HepG2 (cell line): Measurements from ENCODE around the gene SLC12A9. TPM values are rescaled to one million over a fixed set of nuclear protein-coding genes. Genes with fewer than 3 reads are reported as not detected.

Experiments used
- EZH2 ChIP-seq: conservative IDR thresholded peaks from 2 replicates; pipeline ENCODE4 v1.6.1; 2012; ENCODE audit warnings: mild to moderate bottlenecking, low read depth, low read length, moderate library complexity
- HDAC6 ChIP-seq: fragments of 200-600 bp; sonication (generic); IDR thresholded peaks from 2 replicates; pipeline ENCODE4 v1.7.0; 2017; ENCODE audit warnings: mild to moderate bottlenecking, antibody characterized with exemption, low read length, low read depth
- KLF9 ChIP-seq: IDR thresholded peaks from 2 replicates; pipeline ENCODE4 v1.6.1; 2016; ENCODE audit warnings: low read depth
- NCOR1 ChIP-seq: fragments of 200-600 bp; sonication (generic); IDR thresholded peaks from 2 replicates; pipeline ENCODE4 v1.7.0; 2017; ENCODE audit warnings: antibody characterized with exemption, low read length, borderline replicate concordance
- SKI ChIP-seq: fragments of 450-650 bp; IDR thresholded peaks from one replicate; pipeline ENCODE4 v1.6.1; 2018; ENCODE audit warnings: mild to moderate bottlenecking; ENCODE audit not compliant: partially characterized antibody
- ZNF234 ChIP-seq: sonication (generic); formaldehyde crosslinking; conservative IDR thresholded peaks from 2 replicates; pipeline ENCODE4 v1.5.1; 2020; ENCODE audit warnings: mild to moderate bottlenecking, missing genetic modification reagents
- ZNF280B ChIP-seq: sonication (generic); formaldehyde crosslinking; IDR thresholded peaks from 2 replicates; pipeline ENCODE4 v1.5.0; 2020; ENCODE audit warnings: missing genetic modification reagents, mild to moderate bottlenecking, borderline replicate concordance
- ZNF501 ChIP-seq: sonication (generic); formaldehyde crosslinking; IDR thresholded peaks from 2 replicates; pipeline ENCODE4 v1.5.1; 2020; ENCODE audit warnings: mild to moderate bottlenecking, moderate library complexity, missing genetic modification reagents
- ZNF772 ChIP-seq: sonication (generic); formaldehyde crosslinking; IDR thresholded peaks from 2 replicates; pipeline ENCODE4 v1.5.0; 2020; ENCODE audit warnings: mild to moderate bottlenecking, missing genetic modification reagents
- ZNF878 ChIP-seq: sonication (generic); formaldehyde crosslinking; IDR thresholded peaks from 2 replicates; pipeline ENCODE4 v1.8.1; 2023; ENCODE audit warnings: mild to moderate bottlenecking, missing genetic modification reagents, moderate library complexity
- ZSCAN12 ChIP-seq: sonication (generic); formaldehyde crosslinking; IDR thresholded peaks from 2 replicates; pipeline ENCODE4 v1.9.0; 2021; ENCODE audit warnings: mild to moderate bottlenecking, missing genetic modification reagents
- polyA plus RNA-seq, 8 experiments: library from polyadenylated mRNA; depleted of rRNA in 3 of 8; stranded (reverse) in 7 of 8; unstranded in 1 of 8; fragments of >200 nt; fragmentation: Illumina TruSeq in 4 of 8; extraction: Trizol in 4 of 8; gene quantifications; 2 replicates each; pipeline versions ENCODE4 v1.2.1 to v1.2.3, GENCODE V29; 2011 to 2016; ENCODE audit warnings: low read depth in 4 of 8, missing spikeins in 1 of 8, mixed read lengths in 1 of 8; ENCODE audit not compliant: insufficient read depth in 1 of 8
- total RNA-seq, 5 experiments: library from RNA; depleted of rRNA; stranded (reverse); fragments of >200 nt; fragmentation: Illumina TruSeq; extraction: Trizol; gene quantifications; 2 replicates each; pipeline ENCODE4 v1.2.3, GENCODE V29; 2016; ENCODE audit warnings: low read depth in 1 of 5
- TF ChIP-seq, protein P1 (sequence below): sonication (generic); formaldehyde crosslinking; IDR thresholded peaks from 2 replicates; pipeline ENCODE4 v1.4.0; 2020; ENCODE audit warnings: missing genetic modification reagents
- TF ChIP-seq, protein P2 (sequence below): sonication (generic); formaldehyde crosslinking; conservative IDR thresholded peaks from 2 replicates; pipeline ENCODE4 v1.5.0; 2020; ENCODE audit warnings: missing genetic modification reagents
- TF ChIP-seq, protein P3 (sequence below): sonication (generic); formaldehyde crosslinking; IDR thresholded peaks from 2 replicates; pipeline ENCODE4 v1.8.0; 2022; ENCODE audit warnings: mild to moderate bottlenecking, missing genetic modification reagents, borderline replicate concordance
- TF ChIP-seq, protein P4 (sequence below): sonication (generic); formaldehyde crosslinking; IDR thresholded peaks from 2 replicates; pipeline ENCODE4 v1.8.0; 2022; ENCODE audit warnings: missing genetic modification reagents, low read depth, mild to moderate bottlenecking, borderline replicate concordance

The SLC12A9 gene
- total and polyA plus RNA-seq, 2 of the 13 experiments (the other 11 are each of a cell fraction or from before 2014, with no cell fraction given): 8.7 to 16.6 TPM

DNA sequence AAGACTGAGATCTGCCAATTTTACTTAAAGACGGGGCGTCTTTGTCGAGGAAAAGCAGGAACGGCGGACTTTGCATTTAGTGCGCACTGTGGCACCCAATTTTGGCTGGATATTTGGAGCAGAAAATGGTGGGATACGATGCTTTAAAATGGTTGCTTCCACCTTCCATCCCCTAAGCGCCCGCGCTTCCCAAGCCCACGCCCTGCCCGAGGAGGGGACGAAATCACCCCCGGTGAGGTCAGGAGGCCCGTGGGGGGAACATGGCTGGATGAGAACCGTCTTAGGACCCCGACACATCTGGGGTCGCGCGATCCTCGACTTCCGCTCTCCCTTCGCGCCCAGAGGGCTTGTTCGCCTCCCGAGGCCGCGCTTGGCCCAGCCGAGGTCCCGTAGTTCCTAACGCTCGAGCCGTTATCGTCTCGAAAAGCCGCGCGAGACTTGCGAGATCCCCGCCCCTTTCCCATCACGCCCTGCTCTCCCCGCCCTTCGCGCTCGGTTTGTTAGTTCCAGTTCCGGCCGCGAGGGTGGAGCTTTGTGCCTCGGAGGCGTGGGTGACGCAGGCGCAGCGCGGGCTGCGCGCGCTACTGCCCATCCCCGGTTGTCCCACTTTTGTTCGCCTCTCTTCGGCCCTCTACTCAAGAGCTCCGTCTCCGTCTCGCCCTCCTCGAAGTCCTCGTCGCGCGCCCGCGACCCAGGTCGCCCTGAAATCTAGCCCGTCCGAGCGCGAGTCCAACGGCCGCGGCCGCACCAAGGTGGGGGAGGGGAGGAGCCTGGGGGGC lies 22.3 kb downstream of the SLC12A9 start, which contains the start of gene SRRT (continued):
- peak; percentile 47; the same call in 1 of the 2 replicates for TF ChIP-seq ZNF772 (CRISPR knock-in tag)
- peak; percentile 89 for TF ChIP-seq ZNF501 (CRISPR knock-in tag)
- no peak for TF ChIP-seq NCOR1
- TF ChIP-seq EZH2: no peak
- TF ChIP-seq ZNF280B (CRISPR knock-in tag): peak; percentile 75; the same call in 1 of the 2 replicates
- TF ChIP-seq, protein P1, sequence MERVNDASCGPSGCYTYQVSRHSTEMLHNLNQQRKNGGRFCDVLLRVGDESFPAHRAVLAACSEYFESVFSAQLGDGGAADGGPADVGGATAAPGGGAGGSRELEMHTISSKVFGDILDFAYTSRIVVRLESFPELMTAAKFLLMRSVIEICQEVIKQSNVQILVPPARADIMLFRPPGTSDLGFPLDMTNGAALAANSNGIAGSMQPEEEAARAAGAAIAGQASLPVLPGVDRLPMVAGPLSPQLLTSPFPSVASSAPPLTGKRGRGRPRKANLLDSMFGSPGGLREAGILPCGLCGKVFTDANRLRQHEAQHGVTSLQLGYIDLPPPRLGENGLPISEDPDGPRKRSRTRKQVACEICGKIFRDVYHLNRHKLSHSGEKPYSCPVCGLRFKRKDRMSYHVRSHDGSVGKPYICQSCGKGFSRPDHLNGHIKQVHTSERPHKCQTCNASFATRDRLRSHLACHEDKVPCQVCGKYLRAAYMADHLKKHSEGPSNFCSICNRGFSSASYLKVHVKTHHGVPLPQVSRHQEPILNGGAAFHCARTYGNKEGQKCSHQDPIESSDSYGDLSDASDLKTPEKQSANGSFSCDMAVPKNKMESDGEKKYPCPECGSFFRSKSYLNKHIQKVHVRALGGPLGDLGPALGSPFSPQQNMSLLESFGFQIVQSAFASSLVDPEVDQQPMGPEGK (CRISPR knock-in tag): no peak
- TF ChIP-seq, protein P2, sequence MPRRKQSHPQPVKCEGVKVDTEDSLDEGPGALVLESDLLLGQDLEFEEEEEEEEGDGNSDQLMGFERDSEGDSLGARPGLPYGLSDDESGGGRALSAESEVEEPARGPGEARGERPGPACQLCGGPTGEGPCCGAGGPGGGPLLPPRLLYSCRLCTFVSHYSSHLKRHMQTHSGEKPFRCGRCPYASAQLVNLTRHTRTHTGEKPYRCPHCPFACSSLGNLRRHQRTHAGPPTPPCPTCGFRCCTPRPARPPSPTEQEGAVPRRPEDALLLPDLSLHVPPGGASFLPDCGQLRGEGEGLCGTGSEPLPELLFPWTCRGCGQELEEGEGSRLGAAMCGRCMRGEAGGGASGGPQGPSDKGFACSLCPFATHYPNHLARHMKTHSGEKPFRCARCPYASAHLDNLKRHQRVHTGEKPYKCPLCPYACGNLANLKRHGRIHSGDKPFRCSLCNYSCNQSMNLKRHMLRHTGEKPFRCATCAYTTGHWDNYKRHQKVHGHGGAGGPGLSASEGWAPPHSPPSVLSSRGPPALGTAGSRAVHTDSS: no peak
- TF ChIP-seq SKI: no peak
- TF ChIP-seq HDAC6: no peak
- TF ChIP-seq KLF9 (CRISPR knock-in tag): no peak
- TF ChIP-seq ZSCAN12 (CRISPR knock-in tag): no peak; the same call in 1 of the 2 replicates
- TF ChIP-seq ZNF234 (CRISPR knock-in tag): peak; percentile 65; the same call in 1 of the 2 replicates
- peak; percentile 88 for TF ChIP-seq ZNF878 (CRISPR knock-in tag)
- TF ChIP-seq, protein P3, sequence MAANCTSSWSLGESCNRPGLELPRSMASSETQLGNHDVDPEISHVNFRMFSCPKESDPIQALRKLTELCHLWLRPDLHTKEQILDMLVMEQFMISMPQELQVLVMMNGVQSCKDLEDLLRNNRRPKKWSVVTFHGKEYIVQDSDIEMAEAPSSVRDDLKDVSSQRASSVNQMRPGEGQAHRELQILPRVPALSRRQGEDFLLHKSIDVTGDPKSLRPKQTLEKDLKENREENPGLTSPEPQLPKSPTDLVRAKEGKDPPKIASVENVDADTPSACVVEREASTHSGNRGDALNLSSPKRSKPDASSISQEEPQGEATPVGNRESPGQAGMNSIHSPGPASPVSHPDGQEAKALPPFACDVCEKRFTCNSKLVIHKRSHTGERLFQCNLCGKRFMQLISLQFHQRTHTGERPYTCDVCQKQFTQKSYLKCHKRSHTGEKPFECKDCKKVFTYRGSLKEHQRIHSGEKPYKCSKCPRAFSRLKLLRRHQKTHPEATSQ (CRISPR knock-in tag): peak; percentile 88; the same call in 1 of the 2 replicates
- TF ChIP-seq, protein P4, sequence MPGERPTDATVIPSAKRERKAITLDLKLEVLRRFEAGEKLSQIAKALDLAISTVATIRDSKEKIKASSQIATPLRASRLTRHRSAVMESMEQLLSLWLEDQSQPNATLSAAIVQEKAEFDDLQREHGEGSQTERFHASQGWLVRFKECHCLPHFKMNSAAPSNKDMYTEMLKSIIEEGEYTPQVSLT (CRISPR knock-in tag): no peak
